Measurements from ENCODE around the gene KRT72.

KRT72 gene

GRCh38 chr12:52542157-52542556 is 59.1 kb downstream of the KRT72 start:
- no peak overlapping the region for H3K27ac ChIP-seq
- no peak for TF ChIP-seq ZFX (IDR thresholded peaks at IDR 0.05)
- TF ChIP-seq CTCF (conservative IDR thresholded peaks at IDR 0.05) = no peak; the same call in 1 of the 2 replicates

- H3K27ac ChIP-seq = no peak overlapping the region
These were observed 59.6 kb downstream of the KRT72 start for GRCh38 chr12:52541709-52542108.

GRCh38 chr12:52540531-52540930 is 60.7 kb downstream of the KRT72 start:
- H3K27ac ChIP-seq = no peak overlapping the region
- no peak for TF ChIP-seq CTCF (conservative IDR thresholded peaks at IDR 0.05)
- no peak for TF ChIP-seq ZFX (IDR thresholded peaks at IDR 0.05)

More at GRCh38 chr12:52541709-52542108, 59.6 kb downstream of the KRT72 start:
- TF ChIP-seq ZFX (IDR thresholded peaks at IDR 0.05) (no peak), CTCF (conservative IDR thresholded peaks at IDR 0.05) (no peak)

GRCh38 chr12:52539821-52540173 is 61.5 kb downstream of the KRT72 start:
- TF ChIP-seq CTCF (conservative IDR thresholded peaks at IDR 0.05) = no peak
- TF ChIP-seq ZFX (IDR thresholded peaks at IDR 0.05) = no peak

GRCh38 chr12:52539083-52539820 is 62.0 kb downstream of the KRT72 start:
- no peak overlapping the region for H3K27ac ChIP-seq
- TF ChIP-seq CTCF (conservative IDR thresholded peaks at IDR 0.05) (no peak), ZFX (IDR thresholded peaks at IDR 0.05) (no peak)

More at GRCh38 chr12:52539821-52540173, 61.5 kb downstream of the KRT72 start:
- no peak overlapping the region for H3K27ac ChIP-seq

GRCh38 chr12:52537101-52537500 is 64.2 kb downstream of the KRT72 start:
- TF ChIP-seq ZFX (IDR thresholded peaks at IDR 0.05) (no peak), CTCF (conservative IDR thresholded peaks at IDR 0.05) (no peak)

More at GRCh38 chr12:52537101-52537500, 64.2 kb downstream of the KRT72 start:
- H3K27ac ChIP-seq = no peak overlapping the region
